HG03520 (cell line): Measurements from ENCODE around the gene SREBF1.

Experiments
- ATAC-seq: cut with Tn5 transposase; IDR thresholded peaks from one replicate; pipeline ENCODE4 v1.9.1; 2021; ENCODE audit warnings: mild to moderate bottlenecking, moderate library complexity; ENCODE audit not compliant: unreplicated experiment

The SREBF1 gene

GRCh38 chr17:17766744-17767120 lies 70.1 kb downstream of the SREBF1 start:
- ATAC-seq: no peak

- no peak for ATAC-seq
Measured at GRCh38 chr17:17766077-17766743, 70.6 kb downstream of the SREBF1 start.

GRCh38 chr17:17765359-17766076 lies 71.3 kb downstream of the SREBF1 start:
- no peak for ATAC-seq

GRCh38 chr17:17763734-17764133 lies 73.1 kb downstream of the SREBF1 start:
- ATAC-seq: no peak

- no peak for ATAC-seq
Measured at GRCh38 chr17:17763136-17763535, 73.7 kb downstream of the SREBF1 start.

- ATAC-seq: no peak
Measured at GRCh38 chr17:17762744-17763105, 74.1 kb downstream of the SREBF1 start.
